ENCODE results near the gene MYH11. TPM values are rescaled to one million over a fixed set of nuclear protein-coding genes. Genes with fewer than 3 reads are reported as not detected.

The MYH11 gene
- not detected in 2 replicates for total RNA-seq

GRCh38 chr16:15856901-15857698 is at the start of gene MYH11:
TSS of gene MYH11 (minus strand) at chr16:15857028. CDS start at chr16:15838252, 18,776 bp downstream.

GRCh38 chr16:15888072-15888976 is 31.5 kb upstream of the MYH11 start, which contains the start of gene CEP20:
TSS of gene CEP20 (minus strand) at chr16:15888603. CDS start at chr16:15888585, 18 bp downstream.

Small RNA genes lying within 50 kb of the gene (small RNA-seq; reads per million reads assigned to genes)
- not detected for gene RNU6-213P

Other genes with a start within 250 kb of the MYH11 start
- 27.5 and 29.9 TPM in 2 replicates for gene MARF1, start 213.9 kb downstream of the MYH11 start, total RNA-seq
- gene NDE1, start 206.8 kb downstream of the MYH11 start, total RNA-seq: 73.4 and 78.0 TPM in 2 replicates
- 41.0 and 45.7 TPM in 2 replicates for gene CEP20, start 31.6 kb upstream of the MYH11 start, total RNA-seq
- gene ABCC1, start 92.6 kb upstream of the MYH11 start, total RNA-seq: 47.9 and 55.3 TPM in 2 replicates